GM19463 (cell line): ENCODE results near the gene SYT2.

Experiments used
- ATAC-seq: cut with Tn5 transposase; IDR thresholded peaks from one replicate; pipeline ENCODE4 v1.9.1; 2021; ENCODE audit warnings: mild to moderate bottlenecking, moderate library complexity; ENCODE audit not compliant: unreplicated experiment

The SYT2 gene

GRCh38 chr1:202706851-202707250 lies 3.4 kb downstream of the SYT2 start:
- no peak for ATAC-seq

- no peak for ATAC-seq
Observed at GRCh38 chr1:202704601-202705000, 5.7 kb downstream of the SYT2 start.

- ATAC-seq: no peak
Observed at GRCh38 chr1:202703191-202703590, 7.1 kb downstream of the SYT2 start.

- no peak for ATAC-seq
Observed at GRCh38 chr1:202702088-202702487, 8.2 kb downstream of the SYT2 start.

GRCh38 chr1:202701200-202701599 lies 9.1 kb downstream of the SYT2 start:
- ATAC-seq: no peak

GRCh38 chr1:202700061-202700460 lies 10.2 kb downstream of the SYT2 start:
- no peak for ATAC-seq

GRCh38 chr1:202698276-202698675 lies 12.0 kb downstream of the SYT2 start:
- no peak for ATAC-seq

GRCh38 chr1:202697038-202697437 lies 13.2 kb downstream of the SYT2 start:
- no peak for ATAC-seq

GRCh38 chr1:202694314-202694713 lies 15.9 kb downstream of the SYT2 start:
- no peak for ATAC-seq

- no peak for ATAC-seq
Observed at GRCh38 chr1:202692959-202693555, 17.2 kb downstream of the SYT2 start.

- no peak for ATAC-seq
Observed at GRCh38 chr1:202691816-202692215, 18.4 kb downstream of the SYT2 start.

- no peak for ATAC-seq
Observed at GRCh38 chr1:202689493-202690342, 20.5 kb downstream of the SYT2 start.

GRCh38 chr1:202689082-202689481 lies 21.2 kb downstream of the SYT2 start:
- ATAC-seq: no peak

GRCh38 chr1:202688401-202688800 lies 21.9 kb downstream of the SYT2 start:
- ATAC-seq: no peak

- no peak for ATAC-seq
Observed at GRCh38 chr1:202687798-202688197, 22.5 kb downstream of the SYT2 start.

GRCh38 chr1:202687370-202687769 lies 22.9 kb downstream of the SYT2 start:
- no peak for ATAC-seq

GRCh38 chr1:202685641-202686040 lies 24.6 kb downstream of the SYT2 start:
- no peak for ATAC-seq

- ATAC-seq: no peak
Observed at GRCh38 chr1:202684716-202685115, 25.5 kb downstream of the SYT2 start.

- ATAC-seq: no peak
Observed at GRCh38 chr1:202683029-202683428, 27.2 kb downstream of the SYT2 start.

- no peak for ATAC-seq
Observed at GRCh38 chr1:202682477-202682876, 27.8 kb downstream of the SYT2 start.

GRCh38 chr1:202681736-202682420 lies 28.4 kb downstream of the SYT2 start:
- ATAC-seq: no peak
